OCI-LY3 (cell line): ENCODE data around the gene SENP5.

Source experiments
- CTCF ChIP-seq: fragments of 200-600, 300-600 bp; sonication (generic); IDR thresholded peaks from 2 replicates; pipeline ENCODE4 v1.5.1; 2014; ENCODE audit warnings: antibody characterized with exemption, low read length, low read depth
- EZH2phosphoT487 ChIP-seq: fragments of 200-600 bp; shearing (Covaris generic); IDR thresholded peaks from 2 replicates; pipeline ENCODE4 v1.6.1; 2018; ENCODE audit warnings: antibody characterized with exemption, mixed run types, low read depth

- no peak for TF ChIP-seq CTCF
- TF ChIP-seq EZH2phosphoT487, result no peak
Measured at GRCh38 chr3:196821806-196822355, 45.8 kb upstream of the SENP5 start.
